Tibial nerve (tissue), 3 donors: ENCODE data around the gene COL11A2.

Experiments used
- EP300 ChIP-seq, 2 donors: sonication (generic); formaldehyde crosslinking; IDR thresholded peaks; one replicate each; pipeline ENCODE4 v1.6.1; 2017; ENCODE audit warnings: antibody characterized with exemption in 2 of 2, mild to moderate bottlenecking in 1 of 2
- POLR2A ChIP-seq, 2 donors: fragments of 450-650 bp; IDR thresholded peaks; one replicate each; pipeline ENCODE4 v1.6.1; 2017; ENCODE audit warnings: antibody characterized with exemption in 2 of 2, mild to moderate bottlenecking in 2 of 2, moderate library complexity in 2 of 2

DNA sequence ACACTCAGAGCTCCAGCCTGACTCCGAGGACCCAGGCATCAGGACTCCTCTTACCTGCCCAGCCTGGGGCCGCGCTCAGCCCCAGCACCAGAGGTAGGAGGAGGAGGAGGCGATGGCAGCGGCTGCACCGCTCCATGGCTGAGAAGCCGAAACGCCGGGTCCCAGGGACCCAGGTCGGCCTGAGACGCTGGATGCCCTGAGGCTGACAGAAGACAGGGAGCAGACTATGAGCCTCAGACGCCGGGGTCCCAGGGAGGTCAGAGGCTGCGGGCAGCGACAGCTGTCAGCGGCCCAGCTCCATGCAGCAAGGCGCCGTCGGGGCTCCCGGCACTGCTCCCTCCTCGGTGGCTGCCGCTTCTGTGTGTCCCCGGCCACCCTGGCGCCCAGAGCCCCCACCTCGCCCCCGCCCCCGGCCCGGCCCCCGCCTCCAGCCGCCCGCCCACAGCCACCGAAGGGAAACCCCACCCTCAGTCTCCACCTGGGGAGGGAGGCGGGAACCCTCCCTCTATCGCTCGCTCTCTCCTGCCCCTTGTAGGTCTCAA lies at the start of gene COL11A2:
- no peak for TF ChIP-seq POLR2A (IDR thresholded peaks at IDR 0.05)
- TF ChIP-seq EP300 (IDR thresholded peaks at IDR 0.05), result no peak
